Heart left ventricle (tissue), 16 donors: Measurements from ENCODE around the gene CAMTA1. TPM values are rescaled to one million over a fixed set of nuclear protein-coding genes. Genes with fewer than 3 reads are reported as not detected.
A peak's percentile ranks its signal among the peaks of the same experiment; 100 is the strongest.

Source experiments
- ATAC-seq, 4 donors: fragments of 200-7000 bp; cut with Tn5 transposase; one replicate each; pipeline ENCODE4 v1.9.1; 2020 to 2022; ENCODE audit warnings: moderate library complexity in 4 of 4, mild to moderate bottlenecking in 3 of 4, moderate number of reproducible peaks in 1 of 4
- DNase-seq, 5 donors: peaks; one replicate each; pipeline ENCODE4 v3.0.0-alpha.2; 2020
- H3K27ac ChIP-seq, 12 donors: fragments of 200-600 bp; sonication (generic) in 4 of 12; one replicate each; pipeline versions ENCODE4 v1.5.0 to v1.8.0; 2016 to 2022; ENCODE audit warnings: mild to moderate bottlenecking in 2 of 12
- H3K27me3 ChIP-seq, 9 donors: fragments of 200-600 bp; sonication (generic) in 2 of 9; one replicate each; pipeline versions ENCODE4 v1.5.1 to v1.8.0; 2016 to 2022; ENCODE audit warnings: mild to moderate bottlenecking in 3 of 9
- H3K36me3 ChIP-seq, 9 donors: fragments of 200-600 bp; sonication (generic) in 2 of 9; one replicate each; pipeline versions ENCODE4 v1.5.0 to v1.8.0; 2018 to 2022; ENCODE audit warnings: mild to moderate bottlenecking in 2 of 9
- H3K4me1 ChIP-seq, 12 donors: fragments of 200-600 bp; sonication (generic) in 4 of 12; one replicate each; pipeline versions ENCODE4 v1.5.0 to v1.8.0; 2016 to 2022; ENCODE audit warnings: mild to moderate bottlenecking in 3 of 12
- H3K4me3 ChIP-seq, 12 donors: fragments of 200-600 bp; sonication (generic) in 4 of 12; one replicate each; pipeline versions ENCODE4 v1.5.0 to v1.8.0; 2017 to 2022; ENCODE audit warnings: mild to moderate bottlenecking in 9 of 12, moderate library complexity in 4 of 12
- H3K9me3 ChIP-seq, 12 donors: fragments of 200-600 bp; sonication (generic) in 4 of 12; one replicate each; pipeline versions ENCODE4 v1.5.0 to v1.8.0; 2016 to 2022; ENCODE audit warnings: mild to moderate bottlenecking in 1 of 12
- POLR2A ChIP-seq, 2 donors: fragments of 450-650 bp; IDR thresholded peaks; one replicate each; pipeline ENCODE4 v1.6.1; 2017; ENCODE audit warnings: antibody characterized with exemption in 2 of 2, mild to moderate bottlenecking in 2 of 2, moderate library complexity in 2 of 2
- WGBS, 4 donors: extraction: QIAGEN DNeasy Blood & Tissue Kit in 2 of 4; methylation state at CpG; one replicate each; pipeline versions ENCODE4 v1.1.5 to v1.1.7; 2013 to 2018; 5-methylcytosine and 5-hydroxymethylcytosine counted together
- intact Hi-C, 10 donors: fragments of 100-400 bp; cut with DNase I; formaldehyde crosslinking; loops; one replicate each; pipeline versions ENCODE4 v1.11.1 to v1.14.2; 2022
- polyA plus RNA-seq, 2 donors: library from polyadenylated mRNA; stranded (reverse); fragments of 200-250 nt; gene quantifications; one replicate each; pipeline ENCODE4 v1.2.3, GENCODE V29; 2013
- total RNA-seq, 9 donors: library from RNA; depleted of rRNA in 2 of 9; stranded (reverse); fragments of >200 nt in 2 of 9; fragmentation: NEBNext Ultra II Directional in 3 of 9; extraction: Animal tissue kit (Norgen Biotek cat#: 25700) in 3 of 9; gene quantifications; one replicate each; pipeline versions ENCODE4 v1.1.0 to v1.2.4, GENCODE V29; 2016 to 2023
- TF ChIP-seq, protein P1 (sequence below), 12 donors: fragments of 200-600 bp; sonication (generic) in 4 of 12; IDR thresholded peaks; one replicate each; pipeline versions ENCODE4 v1.5.0 to v1.8.0; 2018 to 2022; ENCODE audit warnings: antibody characterized with exemption in 12 of 12, mild to moderate bottlenecking in 5 of 12
- donor health status: ischemic (EF 13 %, LVEDD 7.1; RV severe dilation, severe dysfunction).
- donor health status: healthy with polysubstance abuse.
- donor health status: DM: no; HTN: yes; CAD: no.
- donor health status: DM: no; HTN: no; CAD: no.
- donor health status: ischemic (EF 25% LVEDD 6.9; RV normal size, moderate dysfunction).
- donor health status: ischemic (EF 25% LVEDD 5.7; RV mildly dilated, moderate dysfunction).
- donor health status: healthy.
- donor health status: DM: yes; HTN: yes; CAD: no.
- donor health status: ischemic (EF 35%, LVEDD 5.7; RV mildly dilated, moderate dysfunction).
- donor health status: nonischemic (EF 11% LVEDD 7.7; RV severe dilation, severe dysfunction).
- donor health status: DM: yes; HTN: yes; CAD: no.
- donor health status: PGD.
- donor health status: ischemic (EF 29% LVEDD 5.4; RV normal size, mild dysfunction).
- donor health status: nonischemic (EF 23%, LVEDD 6.1; RV moderate dilation, normal function).

Gene CAMTA1
- total and polyA plus RNA-seq, 11 donors, result 114 to 303 (median 137) TPM

DNA sequence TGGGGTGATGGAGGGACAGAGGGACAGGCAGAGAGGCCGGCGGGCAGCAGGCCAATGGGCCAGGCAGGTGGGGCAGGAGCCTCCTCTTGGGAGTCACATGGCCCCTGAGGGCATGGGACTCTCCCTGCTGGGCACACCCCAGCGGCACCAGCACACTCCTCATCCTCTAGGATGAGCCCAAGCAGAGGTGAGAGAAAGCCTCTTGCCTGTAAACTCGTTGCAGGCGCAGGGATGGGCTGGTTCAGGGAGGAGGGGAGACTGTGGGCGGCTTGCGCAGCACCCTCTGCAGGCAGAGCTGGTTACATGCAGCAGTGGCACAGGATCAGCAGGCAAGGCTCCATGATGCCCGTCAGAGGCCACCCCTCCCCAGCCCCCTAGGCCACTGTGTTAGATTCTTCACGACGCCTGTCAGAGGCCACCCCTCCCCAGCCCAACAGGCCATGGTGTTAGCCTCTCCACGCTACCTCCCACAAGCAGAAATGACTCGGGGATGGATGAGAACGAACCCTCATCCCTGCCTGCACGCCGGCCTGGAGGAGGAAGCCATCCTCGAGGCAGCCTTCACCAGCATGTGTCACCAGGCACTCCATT is 776.2 kb downstream of the CAMTA1 start:
- peak in 1 of 5 donors; percentile 22 for DNase-seq
- H3K4me3 ChIP-seq, result no peak overlapping the region
- intact Hi-C loops, result loop anchor here in 2 of 10 donors (5.0 to 10.0 kb wide), 2 partner anchors 94 to 97 kb away; no protein-coding TSS in a partner anchor

DNA sequence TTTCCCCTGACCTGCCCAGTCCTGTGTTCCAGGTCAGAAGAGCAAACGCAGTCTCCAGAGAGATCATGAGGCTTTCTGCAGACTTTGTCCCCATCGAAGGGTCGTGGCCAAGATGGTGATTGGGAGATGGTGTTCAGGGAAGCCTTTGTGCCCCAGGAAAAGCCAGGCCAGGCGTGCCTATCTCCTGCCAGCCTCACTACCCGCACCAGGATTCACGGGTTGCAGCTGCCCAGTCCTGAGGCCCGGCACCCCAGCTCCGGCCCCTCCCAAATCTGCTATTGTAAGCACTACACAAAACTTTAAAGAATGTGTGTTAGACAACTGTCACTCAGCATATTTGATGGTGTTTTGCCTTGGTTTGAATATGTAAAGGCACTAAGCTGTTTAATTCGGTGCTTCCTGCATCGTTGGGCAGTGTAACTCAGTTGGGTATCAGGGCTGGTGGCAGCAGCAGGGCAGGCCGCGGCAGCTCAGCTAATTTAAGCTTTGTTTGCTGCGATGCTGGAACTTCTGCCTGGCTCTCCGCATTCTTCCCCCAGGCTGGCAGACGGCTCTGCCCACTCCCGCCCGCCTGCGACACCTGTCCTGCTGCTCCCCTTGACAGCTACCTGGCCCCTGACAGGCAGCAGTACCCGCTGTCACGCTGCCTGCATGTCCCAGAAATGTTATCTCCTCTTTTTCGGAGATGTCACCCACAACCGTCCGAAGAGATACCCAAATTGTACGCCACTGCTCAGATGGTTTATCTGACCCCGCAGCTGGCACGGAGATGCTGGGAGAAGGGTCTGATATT is 776.9 kb downstream of the CAMTA1 start:
- WGBS, 4 donors, result 72 to 86% (median 80%) methylated on average over 26 of the region's 26 CpGs
- ATAC-seq (no peak), DNase-seq (peak in 2 of 5 donors; percentile 25 to 33)
- Histone ChIP-seq H3K9me3 (no peaks in the 10 kb centered on the region), H3K27me3 (no peaks in the 10 kb centered on the region), H3K36me3 (no peaks in the 10 kb centered on the region), H3K27ac (no peak overlapping the region), H3K4me3 (no peak overlapping the region), H3K4me1 (peaks cover 0 to 11% (median 7%) of the 10 kb centered on the region in 12 donors)
- intact Hi-C loops, result loop anchor here in 2 of 10 donors (5.0 to 10.0 kb wide), 2 partner anchors 95 to 97 kb away; no protein-coding TSS in a partner anchor
- TF ChIP-seq POLR2A (IDR thresholded peaks at IDR 0.05), result no peak
- TF ChIP-seq, protein P1, sequence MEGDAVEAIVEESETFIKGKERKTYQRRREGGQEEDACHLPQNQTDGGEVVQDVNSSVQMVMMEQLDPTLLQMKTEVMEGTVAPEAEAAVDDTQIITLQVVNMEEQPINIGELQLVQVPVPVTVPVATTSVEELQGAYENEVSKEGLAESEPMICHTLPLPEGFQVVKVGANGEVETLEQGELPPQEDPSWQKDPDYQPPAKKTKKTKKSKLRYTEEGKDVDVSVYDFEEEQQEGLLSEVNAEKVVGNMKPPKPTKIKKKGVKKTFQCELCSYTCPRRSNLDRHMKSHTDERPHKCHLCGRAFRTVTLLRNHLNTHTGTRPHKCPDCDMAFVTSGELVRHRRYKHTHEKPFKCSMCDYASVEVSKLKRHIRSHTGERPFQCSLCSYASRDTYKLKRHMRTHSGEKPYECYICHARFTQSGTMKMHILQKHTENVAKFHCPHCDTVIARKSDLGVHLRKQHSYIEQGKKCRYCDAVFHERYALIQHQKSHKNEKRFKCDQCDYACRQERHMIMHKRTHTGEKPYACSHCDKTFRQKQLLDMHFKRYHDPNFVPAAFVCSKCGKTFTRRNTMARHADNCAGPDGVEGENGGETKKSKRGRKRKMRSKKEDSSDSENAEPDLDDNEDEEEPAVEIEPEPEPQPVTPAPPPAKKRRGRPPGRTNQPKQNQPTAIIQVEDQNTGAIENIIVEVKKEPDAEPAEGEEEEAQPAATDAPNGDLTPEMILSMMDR (IDR thresholded peaks at IDR 0.05), result no peak

More for the DNA sequence above, 776.2 kb downstream of the CAMTA1 start:
- no peaks in the 10 kb centered on the region for H3K36me3 ChIP-seq
- TF ChIP-seq POLR2A (IDR thresholded peaks at IDR 0.05), result no peak
- TF ChIP-seq, protein P1 (IDR thresholded peaks at IDR 0.05), result peak in 6 of 12 donors; percentile 7 to 36 (median 24)
- H3K27me3 ChIP-seq, result no peaks in the 10 kb centered on the region
- H3K4me1 ChIP-seq, result peaks cover 0 to 11% (median 7%) of the 10 kb centered on the region in 12 donors
- H3K27ac ChIP-seq, result no peak overlapping the region
- ATAC-seq, result peak in 3 of 4 donors; percentile 10 to 18 (median 16)
- H3K9me3 ChIP-seq, result no peaks in the 10 kb centered on the region
- WGBS, 4 donors, result 69 to 80% (median 79%) methylated on average over 12 to 16 of the region's 16 CpGs

DNA sequence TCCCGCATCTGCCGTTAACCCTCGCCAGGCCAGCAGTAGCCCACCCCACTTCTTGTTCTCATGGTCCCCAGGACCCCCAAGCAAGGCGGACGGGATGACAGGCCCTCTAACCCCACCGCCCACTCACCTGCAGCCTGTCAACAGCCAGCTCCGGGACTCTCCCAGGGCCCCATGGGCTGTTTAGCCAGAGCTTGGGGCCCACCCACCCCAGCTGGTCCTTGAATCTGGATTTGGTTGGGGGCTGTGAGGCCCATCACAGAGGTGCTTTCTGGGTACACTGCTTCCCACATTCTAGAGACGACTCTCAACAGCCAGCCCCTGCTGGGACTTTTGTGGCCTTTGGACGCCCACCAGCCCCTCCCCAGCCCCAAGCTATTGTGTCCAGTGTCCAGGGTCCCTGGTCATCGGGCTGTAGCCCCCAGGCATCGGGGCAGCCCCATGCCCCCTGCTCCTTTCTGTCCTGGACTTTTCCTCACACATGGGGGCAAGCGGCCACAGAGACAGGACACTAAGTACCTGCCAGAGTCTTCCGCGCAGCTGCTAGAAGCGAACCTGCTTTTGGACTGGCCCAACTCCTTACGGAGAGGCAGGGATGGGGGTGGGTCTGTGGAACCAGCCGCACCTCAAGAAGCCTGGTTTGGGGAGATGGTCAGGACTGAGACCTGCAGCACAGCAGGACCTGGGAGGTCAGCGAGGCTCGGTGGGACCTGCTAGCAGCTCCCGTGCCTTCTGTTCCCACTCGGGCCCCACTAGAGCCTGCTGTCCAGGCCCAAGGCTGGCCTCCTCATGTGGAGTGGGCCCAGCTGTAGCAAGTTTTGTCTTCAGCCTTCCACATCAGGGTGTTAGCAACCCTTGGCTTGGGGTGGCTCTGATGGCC is 777.7 kb downstream of the CAMTA1 start:
- intact Hi-C loops, result loop anchor here in 2 of 10 donors (5.0 to 10.0 kb wide), 2 partner anchors 96 to 98 kb away; no protein-coding TSS in a partner anchor
- Histone ChIP-seq H3K4me1 (peaks cover 0 to 4% (median under 1%) of the 10 kb centered on the region in 12 donors), H3K4me3 (no peak overlapping the region), H3K27me3 (no peaks in the 10 kb centered on the region), H3K36me3 (no peaks in the 10 kb centered on the region), H3K27ac (no peak overlapping the region), H3K9me3 (no peaks in the 10 kb centered on the region)
- WGBS, 4 donors, result 86 to 98% (median 94%) methylated on average over 12 to 21 of the region's 21 CpGs
- DNase-seq (peak in 2 of 5 donors; percentile 22 to 33), ATAC-seq (no peak)
- TF ChIP-seq POLR2A (IDR thresholded peaks at IDR 0.05), result no peak
- TF ChIP-seq, protein P1 (IDR thresholded peaks at IDR 0.05), result no peak
